ENCODE measurements around the gene ZNF575. TPM values are rescaled to one million over a fixed set of nuclear protein-coding genes. Genes with fewer than 3 reads are reported as not detected.

Gene ZNF575
- total and polyA plus RNA-seq, 10 of the 15 experiments (the other 5 are each of a cell fraction or from before 2014, with no cell fraction given): 0.18 to 2.8 (median 0.75) TPM

DNA sequence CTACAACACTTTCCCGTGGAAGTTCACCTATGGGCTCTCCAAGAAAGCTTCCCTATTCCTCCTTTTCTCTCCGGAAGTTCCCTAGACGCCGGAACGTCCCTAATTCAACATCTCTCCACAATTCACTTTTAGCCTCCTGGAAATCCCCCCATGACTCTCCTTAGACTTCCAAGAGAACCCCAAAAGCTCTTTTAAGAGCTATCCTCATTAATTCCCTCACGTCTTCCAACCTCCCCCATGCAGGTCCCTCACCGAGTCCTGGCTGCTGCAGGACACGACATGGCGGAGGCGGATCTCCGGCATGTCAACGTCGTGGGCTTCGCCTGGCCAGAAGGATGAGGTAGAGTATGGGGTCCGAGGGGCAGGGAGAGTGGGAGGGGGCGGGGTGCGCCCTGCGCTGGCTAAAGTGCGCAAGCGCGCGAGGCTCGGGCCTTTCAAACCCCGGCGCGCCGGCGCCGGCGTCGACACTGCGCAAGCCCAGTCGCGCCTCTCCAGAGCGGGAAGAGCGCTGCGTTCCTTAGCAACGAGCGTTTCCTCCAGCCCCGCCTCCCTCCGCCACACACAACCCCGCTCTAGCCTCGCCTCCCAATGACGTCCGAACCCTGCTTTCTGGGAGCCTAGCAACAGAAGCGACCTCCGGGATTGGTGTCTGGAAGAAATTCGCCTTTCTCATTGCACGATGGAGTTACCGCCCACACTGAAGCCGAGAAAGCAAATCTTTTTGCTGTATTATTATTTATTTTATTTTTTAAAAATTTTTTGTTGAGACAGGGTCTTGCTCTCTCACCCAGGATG, 42.4 kb downstream of the ZNF575 start, which contains the start of the genes PINLYP and XRCC1 (continued):
- TF ChIP-seq, protein P1, sequence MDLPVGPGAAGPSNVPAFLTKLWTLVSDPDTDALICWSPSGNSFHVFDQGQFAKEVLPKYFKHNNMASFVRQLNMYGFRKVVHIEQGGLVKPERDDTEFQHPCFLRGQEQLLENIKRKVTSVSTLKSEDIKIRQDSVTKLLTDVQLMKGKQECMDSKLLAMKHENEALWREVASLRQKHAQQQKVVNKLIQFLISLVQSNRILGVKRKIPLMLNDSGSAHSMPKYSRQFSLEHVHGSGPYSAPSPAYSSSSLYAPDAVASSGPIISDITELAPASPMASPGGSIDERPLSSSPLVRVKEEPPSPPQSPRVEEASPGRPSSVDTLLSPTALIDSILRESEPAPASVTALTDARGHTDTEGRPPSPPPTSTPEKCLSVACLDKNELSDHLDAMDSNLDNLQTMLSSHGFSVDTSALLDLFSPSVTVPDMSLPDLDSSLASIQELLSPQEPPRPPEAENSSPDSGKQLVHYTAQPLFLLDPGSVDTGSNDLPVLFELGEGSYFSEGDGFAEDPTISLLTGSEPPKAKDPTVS (IDR thresholded peaks at IDR 0.05; ENCODE audit: low read depth, low read length): no peak
- no peak for TF ChIP-seq RAD51 (IDR thresholded peaks at IDR 0.05)
- TF ChIP-seq SREBF1 (IDR thresholded peaks at IDR 0.05; ENCODE audit: low read length): no peak
- TF ChIP-seq RCOR1 (conservative IDR thresholded peaks at IDR 0.05; ENCODE audit: low read depth, low read length): no peak
- TF ChIP-seq SIN3A (IDR thresholded peaks at IDR 0.05; ENCODE audit: low read depth, low read length): peak; percentile 67; the same call in 1 of the 2 replicates
- no peak; a peak in 1 of 4 replicates for TF ChIP-seq CEBPB (IDR thresholded peaks at IDR 0.05; ENCODE audit: borderline replicate concordance in 1 of 2, low read depth in 2 of 2, low read length in 2 of 2)
- peak; percentile 83; the same call in 1 of the 2 replicates for TF ChIP-seq BMI1 (IDR thresholded peaks at IDR 0.05; ENCODE audit: borderline replicate concordance)
- TF ChIP-seq PAX5 (IDR thresholded peaks at IDR 0.05; ENCODE audit: borderline replicate concordance, low read depth, low read length): no peak
- TF ChIP-seq SPI1 (IDR thresholded peaks at IDR 0.05; ENCODE audit: borderline replicate concordance, insufficient read depth, low read depth, low read length): no peak
- TF ChIP-seq, protein P2, sequence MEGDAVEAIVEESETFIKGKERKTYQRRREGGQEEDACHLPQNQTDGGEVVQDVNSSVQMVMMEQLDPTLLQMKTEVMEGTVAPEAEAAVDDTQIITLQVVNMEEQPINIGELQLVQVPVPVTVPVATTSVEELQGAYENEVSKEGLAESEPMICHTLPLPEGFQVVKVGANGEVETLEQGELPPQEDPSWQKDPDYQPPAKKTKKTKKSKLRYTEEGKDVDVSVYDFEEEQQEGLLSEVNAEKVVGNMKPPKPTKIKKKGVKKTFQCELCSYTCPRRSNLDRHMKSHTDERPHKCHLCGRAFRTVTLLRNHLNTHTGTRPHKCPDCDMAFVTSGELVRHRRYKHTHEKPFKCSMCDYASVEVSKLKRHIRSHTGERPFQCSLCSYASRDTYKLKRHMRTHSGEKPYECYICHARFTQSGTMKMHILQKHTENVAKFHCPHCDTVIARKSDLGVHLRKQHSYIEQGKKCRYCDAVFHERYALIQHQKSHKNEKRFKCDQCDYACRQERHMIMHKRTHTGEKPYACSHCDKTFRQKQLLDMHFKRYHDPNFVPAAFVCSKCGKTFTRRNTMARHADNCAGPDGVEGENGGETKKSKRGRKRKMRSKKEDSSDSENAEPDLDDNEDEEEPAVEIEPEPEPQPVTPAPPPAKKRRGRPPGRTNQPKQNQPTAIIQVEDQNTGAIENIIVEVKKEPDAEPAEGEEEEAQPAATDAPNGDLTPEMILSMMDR (IDR thresholded peaks at IDR 0.05 in 2 of 3, conservative IDR thresholded peaks at IDR 0.05 in 1 of 3; ENCODE audit: control insufficient read depth in 2 of 3, extremely low read depth in 1 of 3, insufficient read depth in 1 of 3, low read depth in 3 of 3, low read length in 3 of 3): no peak
- peak; percentile 18 for TF ChIP-seq KLF5 (IDR thresholded peaks at IDR 0.05; ENCODE audit: partially characterized antibody)
- TF ChIP-seq TARDBP (IDR thresholded peaks at IDR 0.05; ENCODE audit: borderline replicate concordance): no peak
- TF ChIP-seq PML (IDR thresholded peaks at IDR 0.05; ENCODE audit: low read length): no peak
- TF ChIP-seq BRCA1 (IDR thresholded peaks at IDR 0.05; ENCODE audit: low read depth, low read length): no peak
- TF ChIP-seq, protein P3, sequence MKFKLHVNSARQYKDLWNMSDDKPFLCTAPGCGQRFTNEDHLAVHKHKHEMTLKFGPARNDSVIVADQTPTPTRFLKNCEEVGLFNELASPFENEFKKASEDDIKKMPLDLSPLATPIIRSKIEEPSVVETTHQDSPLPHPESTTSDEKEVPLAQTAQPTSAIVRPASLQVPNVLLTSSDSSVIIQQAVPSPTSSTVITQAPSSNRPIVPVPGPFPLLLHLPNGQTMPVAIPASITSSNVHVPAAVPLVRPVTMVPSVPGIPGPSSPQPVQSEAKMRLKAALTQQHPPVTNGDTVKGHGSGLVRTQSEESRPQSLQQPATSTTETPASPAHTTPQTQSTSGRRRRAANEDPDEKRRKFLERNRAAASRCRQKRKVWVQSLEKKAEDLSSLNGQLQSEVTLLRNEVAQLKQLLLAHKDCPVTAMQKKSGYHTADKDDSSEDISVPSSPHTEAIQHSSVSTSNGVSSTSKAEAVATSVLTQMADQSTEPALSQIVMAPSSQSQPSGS (IDR thresholded peaks at IDR 0.05; ENCODE audit: low read length): no peak
- TF ChIP-seq IKZF1 (conservative IDR thresholded peaks at IDR 0.05): peak; percentile 92
- TF ChIP-seq CHD1 (IDR thresholded peaks at IDR 0.05; ENCODE audit: low read depth, low read length): no peak
- no peak for TF ChIP-seq NFIC (IDR thresholded peaks at IDR 0.05; ENCODE audit: low read depth, low read length)
- no peak for TF ChIP-seq SMAD5 (IDR thresholded peaks at IDR 0.05; ENCODE audit: low read depth)
- TF ChIP-seq, protein P4, sequence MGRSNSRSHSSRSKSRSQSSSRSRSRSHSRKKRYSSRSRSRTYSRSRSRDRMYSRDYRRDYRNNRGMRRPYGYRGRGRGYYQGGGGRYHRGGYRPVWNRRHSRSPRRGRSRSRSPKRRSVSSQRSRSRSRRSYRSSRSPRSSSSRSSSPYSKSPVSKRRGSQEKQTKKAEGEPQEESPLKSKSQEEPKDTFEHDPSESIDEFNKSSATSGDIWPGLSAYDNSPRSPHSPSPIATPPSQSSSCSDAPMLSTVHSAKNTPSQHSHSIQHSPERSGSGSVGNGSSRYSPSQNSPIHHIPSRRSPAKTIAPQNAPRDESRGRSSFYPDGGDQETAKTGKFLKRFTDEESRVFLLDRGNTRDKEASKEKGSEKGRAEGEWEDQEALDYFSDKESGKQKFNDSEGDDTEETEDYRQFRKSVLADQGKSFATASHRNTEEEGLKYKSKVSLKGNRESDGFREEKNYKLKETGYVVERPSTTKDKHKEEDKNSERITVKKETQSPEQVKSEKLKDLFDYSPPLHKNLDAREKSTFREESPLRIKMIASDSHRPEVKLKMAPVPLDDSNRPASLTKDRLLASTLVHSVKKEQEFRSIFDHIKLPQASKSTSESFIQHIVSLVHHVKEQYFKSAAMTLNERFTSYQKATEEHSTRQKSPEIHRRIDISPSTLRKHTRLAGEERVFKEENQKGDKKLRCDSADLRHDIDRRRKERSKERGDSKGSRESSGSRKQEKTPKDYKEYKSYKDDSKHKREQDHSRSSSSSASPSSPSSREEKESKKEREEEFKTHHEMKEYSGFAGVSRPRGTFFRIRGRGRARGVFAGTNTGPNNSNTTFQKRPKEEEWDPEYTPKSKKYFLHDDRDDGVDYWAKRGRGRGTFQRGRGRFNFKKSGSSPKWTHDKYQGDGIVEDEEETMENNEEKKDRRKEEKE (IDR thresholded peaks at IDR 0.05): no peak
- 0 out of 2 replicates have a peak, but pooled peaks have one; percentile 31 for TF ChIP-seq TAF1 (IDR thresholded peaks at IDR 0.05; ENCODE audit: borderline replicate concordance, low read depth, low read length)
- no peak for TF ChIP-seq KAT2A (conservative IDR thresholded peaks at IDR 0.05; ENCODE audit: control insufficient read depth, low read depth, low read length)

Data from GM12878 (cell line).